ENCODE measurements around the gene REXO4.
"Not testable (repeated sequence)": the region's sequence is repeated elsewhere in the genome, so short reads cannot be mapped to it uniquely, and the experiment has no call there.

Gene REXO4, protein sequence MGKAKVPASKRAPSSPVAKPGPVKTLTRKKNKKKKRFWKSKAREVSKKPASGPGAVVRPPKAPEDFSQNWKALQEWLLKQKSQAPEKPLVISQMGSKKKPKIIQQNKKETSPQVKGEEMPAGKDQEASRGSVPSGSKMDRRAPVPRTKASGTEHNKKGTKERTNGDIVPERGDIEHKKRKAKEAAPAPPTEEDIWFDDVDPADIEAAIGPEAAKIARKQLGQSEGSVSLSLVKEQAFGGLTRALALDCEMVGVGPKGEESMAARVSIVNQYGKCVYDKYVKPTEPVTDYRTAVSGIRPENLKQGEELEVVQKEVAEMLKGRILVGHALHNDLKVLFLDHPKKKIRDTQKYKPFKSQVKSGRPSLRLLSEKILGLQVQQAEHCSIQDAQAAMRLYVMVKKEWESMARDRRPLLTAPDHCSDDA

DNA sequence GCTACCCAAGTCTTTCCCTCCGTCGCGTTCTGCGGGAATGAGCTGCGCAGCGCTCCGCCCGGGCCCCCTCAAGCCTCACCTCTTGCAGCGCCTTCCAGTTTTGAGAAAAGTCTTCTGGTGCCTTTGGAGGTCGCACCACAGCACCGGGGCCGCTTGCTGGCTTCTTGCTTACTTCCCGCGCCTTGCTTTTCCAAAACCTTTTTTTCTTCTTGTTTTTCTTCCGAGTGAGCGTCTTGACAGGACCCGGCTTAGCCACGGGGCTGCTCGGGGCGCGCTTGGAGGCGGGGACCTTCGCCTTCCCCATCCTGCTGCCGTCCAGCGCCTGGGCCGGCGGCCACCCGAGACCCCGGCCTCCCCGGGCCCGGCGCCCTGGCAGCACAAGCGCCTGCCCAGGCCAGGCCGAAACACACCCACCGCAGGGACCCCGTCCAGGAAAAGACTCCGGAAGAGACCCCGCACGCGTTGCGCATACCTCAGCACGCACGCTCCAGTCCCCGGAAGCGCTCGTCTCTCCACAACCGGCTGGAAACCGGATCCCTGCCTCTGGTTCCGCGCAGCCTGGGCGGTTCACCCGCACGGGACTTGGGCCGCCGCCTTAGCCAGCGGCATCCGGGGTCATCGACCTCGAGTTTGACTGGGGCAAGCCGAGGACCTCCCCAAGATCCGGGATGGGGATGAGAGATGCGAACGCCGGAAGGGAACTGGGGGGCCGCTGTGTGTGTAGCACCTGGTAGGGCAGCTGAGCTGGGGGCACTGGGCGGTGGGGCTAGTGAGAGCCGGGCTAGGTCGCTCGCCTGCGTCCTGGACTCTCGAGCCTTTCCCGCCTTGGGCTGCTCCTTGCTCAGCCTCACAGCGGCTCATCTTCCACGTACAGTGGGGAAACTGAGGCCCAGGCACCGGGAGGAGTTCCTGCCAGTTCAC, at the start of gene REXO4:
Gene REXO4 (minus strand): TSS at position 470 of the 921 bp plus-strand sequence. CDS start 166 bp downstream, at position 304.
- DNase-seq, result peak; percentile 65

DNA sequence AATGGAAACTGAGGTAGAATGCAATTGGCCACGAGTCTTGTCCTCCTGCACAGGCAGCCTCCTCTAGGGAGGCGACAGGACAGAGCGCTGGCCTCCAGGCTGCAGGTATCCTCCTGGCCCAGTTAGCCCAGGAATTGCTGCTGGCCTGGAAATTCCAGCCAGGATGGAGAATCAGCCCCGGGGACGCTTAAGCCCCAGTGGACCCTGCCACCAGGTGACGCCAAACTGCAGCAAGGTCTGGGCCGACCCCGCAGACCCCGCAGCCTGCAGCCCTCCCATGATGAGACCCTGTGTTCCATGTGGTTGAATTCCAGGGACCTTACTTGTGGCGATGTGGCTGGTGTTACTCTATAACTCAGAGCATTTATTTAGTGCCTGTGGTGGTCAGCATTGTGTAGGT, 49.3 kb upstream of the REXO4 start:
- no peak for DNase-seq

DNA sequence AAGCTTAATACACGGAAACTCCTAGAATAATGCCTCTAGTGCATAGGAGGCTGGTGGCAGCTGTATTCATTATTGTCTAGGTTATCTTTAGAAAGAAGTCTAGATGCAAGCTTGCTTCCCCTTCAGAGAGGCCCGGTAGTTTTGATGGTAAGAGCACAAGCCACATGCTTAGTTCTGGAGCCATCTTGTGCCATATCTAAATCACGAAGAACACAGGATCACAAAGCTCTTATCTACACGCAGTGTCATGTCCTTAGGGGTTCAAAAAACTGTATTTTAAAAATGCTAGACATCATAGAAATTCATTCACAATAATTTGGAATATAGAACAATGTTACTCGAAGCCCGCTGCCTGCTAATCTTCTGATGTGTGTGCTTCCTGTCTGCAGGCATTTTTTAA, 48.2 kb upstream of the REXO4 start:
- no peak for DNase-seq

DNA sequence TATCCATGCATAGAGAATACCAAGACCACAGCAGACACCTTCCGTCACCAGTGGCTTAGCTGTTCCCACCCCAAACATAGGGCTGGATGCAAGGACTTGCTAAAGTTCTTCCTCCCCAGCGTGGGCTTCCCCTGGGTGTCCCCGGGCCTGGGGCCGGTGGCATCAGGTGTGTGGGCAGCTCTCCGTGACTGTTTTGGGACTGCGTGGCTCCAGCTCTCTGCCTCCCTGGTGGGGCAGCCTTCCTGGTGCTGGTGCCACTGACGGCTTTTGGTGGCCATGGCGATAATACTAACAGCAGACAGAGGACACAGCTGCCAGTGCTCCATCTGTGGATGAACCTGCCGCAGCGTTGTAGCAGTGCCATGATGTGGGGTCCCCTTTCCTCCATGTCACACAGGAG, 46.8 kb upstream of the REXO4 start:
- DNase-seq, result no peak

DNA sequence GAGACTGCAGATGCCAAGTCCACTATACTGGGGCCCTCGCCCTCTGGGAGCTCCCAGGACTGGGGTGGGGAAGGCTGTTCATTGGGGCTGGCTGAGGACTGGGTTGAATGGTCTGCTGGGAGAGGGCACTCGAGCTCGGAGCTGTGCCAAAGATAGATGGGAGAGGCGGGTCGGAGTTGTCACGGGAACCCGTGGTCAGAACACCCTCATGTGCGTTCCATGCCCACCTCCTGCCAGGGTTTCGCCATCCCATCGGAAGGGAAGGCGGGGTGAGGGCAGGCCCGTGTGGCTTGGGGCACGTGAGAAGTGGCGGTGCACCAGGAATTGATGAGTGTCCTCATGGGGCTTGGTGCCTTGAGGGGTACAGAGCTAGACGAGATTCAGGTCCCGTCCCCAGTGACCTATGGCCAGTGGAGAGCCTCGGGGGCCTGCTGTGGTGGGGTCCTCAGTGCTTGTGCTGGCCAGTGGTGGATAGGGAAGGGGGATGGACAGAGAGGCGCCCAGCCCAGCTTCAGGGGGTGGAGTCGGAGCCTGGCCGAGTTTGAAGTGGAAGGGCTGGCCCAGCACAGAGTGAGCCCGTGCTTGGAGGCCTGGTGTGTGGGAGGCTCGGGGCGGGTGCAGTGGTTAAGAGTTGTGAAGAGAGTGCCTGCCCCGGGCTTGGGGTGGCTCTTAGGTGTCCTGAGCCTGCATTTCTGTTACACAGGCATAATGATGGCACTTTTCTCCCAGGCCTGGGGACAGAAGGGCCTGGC, 46.2 kb upstream of the REXO4 start:
- DNase-seq, result no peak

DNA sequence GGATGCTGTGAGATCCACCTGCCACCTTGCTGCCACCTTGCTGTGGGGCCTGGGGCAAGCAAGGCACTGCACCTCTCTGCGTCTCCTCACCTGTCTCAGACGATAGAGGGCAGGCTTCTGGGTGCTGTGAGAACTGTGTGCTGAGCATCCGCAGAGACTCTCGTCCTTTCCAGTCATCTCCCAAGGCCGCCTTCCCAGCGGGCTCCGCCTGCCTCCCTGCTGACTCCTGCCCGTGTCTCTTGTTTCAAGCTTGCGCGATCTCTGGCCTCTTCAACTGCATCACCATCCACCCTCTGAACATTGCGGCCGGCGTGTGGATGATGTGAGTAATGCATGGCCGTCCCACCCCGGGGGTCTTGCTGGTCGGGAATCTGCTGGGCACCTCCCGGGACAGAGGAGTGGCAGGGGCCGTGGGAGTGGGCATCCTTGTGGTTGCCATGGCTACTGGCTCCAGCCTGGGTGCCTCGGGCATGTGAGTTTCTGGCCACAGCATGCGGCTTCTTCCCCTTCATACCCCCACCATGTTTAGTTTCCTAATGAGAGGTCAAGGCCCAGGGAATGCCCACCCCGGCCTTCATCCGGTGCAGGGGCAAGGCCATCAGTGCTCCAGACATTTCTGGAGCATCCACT, 45.5 kb upstream of the REXO4 start:
- DNase-seq, result no peak

DNA sequence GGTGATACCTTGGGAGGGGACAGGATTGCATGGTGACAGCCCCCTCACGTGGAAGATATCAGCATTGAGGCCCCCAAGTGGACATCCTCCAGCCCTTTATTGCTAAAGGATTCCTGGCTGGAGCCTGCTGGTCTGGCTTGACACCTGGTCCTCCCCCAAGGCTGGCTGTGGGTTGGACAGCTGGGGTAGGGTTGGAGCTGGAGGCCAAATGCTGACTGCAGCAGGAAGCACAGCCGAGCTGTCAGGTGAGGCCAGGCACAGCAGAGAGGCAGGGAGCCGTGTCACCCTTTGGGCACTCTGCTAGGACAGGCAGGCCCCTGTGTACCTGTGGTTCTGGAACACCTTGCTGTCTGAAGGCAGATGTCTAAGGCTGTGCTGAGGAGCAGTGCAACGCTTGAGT, 44.2 kb upstream of the REXO4 start:
- DNase-seq, result no peak

DNA sequence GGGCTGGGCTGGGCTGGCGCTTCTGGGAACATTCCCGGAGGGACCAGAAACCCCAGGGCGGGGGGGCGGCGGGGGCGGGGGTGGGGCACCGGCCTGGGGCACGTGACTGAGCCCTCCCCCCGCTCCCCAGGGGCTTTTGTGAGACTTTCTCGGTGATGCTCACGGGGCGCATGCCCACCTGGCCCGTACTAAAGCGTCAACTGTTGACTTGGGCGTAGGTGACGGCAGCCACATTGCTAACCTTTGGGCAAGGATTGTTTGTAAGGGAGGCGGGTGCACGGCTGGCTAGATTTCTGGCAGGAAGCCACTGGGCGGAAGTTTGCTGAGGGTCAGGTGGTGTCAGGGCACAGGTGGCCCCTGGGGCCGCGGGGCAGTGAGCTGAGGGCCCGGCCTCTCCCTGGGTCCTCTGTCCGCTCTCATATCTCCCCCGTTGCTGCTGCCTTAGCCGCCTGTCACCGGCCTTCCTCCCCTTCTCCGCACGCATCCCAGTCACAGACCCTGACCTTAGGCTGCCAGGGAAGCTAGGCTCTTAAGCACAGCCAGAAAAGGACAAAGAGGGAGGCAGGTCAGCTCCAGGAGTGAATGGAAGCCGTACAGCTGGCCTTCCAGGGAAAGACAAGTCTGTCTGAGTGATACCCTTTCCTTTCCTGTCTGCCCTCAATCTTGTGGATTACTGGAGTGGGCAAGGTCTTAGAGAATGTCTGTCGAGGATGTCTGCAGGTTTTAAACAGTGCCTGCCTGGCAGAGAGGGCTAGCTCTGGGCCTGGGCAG, 42.8 kb upstream of the REXO4 start:
- DNase-seq, result peak; percentile 81

DNA sequence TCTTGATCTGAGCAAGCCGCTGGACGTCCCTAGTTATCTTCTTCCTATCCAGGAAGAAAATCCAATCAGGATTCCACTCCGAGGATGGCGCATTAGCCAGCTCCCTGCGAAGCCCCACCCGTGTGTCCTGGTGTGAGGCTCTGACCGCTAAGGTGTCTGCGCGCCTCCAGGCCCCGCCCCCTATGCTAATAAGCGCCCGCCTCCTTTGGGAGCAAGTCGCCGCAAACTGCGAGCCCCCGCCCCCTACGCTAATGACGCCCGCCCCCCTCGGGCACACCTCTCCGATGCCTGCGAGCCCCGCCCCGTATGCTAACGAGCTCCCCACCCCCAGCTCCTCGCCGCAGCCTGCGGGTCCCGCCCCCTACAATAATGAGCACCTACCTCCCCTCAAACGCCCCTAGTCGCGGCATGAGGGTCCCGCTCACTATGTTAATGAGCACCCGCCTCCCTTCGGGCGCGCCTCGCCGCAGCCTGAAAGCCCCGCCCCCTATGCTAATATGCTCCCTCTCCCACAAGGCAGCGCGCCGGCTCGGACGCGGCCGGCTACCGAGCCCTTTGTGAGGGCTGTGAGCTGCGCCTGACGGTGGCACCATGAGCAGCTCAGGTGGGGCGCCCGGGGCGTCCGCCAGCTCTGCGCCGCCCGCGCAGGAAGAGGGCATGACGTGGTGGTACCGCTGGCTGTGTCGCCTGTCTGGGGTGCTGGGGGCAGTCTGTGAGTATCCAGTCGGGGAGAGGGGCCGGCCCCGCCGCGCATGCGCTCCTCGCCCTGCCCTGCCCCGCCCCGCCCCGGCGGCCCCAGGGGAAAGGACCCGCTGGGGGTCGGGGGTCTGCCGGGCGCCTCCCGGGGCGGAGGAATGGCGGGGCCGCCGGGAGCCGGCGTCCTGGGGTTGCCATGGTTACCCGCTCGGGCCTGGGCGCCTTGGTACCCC, 41.9 kb upstream of the REXO4 start, which contains the start of gene CACFD1:
Gene CACFD1 (plus strand): TSS at position 503 of the 929 bp plus-strand sequence. CDS start 89 bp downstream, at position 592.
- DNase-seq, result peak; percentile 95

DNA sequence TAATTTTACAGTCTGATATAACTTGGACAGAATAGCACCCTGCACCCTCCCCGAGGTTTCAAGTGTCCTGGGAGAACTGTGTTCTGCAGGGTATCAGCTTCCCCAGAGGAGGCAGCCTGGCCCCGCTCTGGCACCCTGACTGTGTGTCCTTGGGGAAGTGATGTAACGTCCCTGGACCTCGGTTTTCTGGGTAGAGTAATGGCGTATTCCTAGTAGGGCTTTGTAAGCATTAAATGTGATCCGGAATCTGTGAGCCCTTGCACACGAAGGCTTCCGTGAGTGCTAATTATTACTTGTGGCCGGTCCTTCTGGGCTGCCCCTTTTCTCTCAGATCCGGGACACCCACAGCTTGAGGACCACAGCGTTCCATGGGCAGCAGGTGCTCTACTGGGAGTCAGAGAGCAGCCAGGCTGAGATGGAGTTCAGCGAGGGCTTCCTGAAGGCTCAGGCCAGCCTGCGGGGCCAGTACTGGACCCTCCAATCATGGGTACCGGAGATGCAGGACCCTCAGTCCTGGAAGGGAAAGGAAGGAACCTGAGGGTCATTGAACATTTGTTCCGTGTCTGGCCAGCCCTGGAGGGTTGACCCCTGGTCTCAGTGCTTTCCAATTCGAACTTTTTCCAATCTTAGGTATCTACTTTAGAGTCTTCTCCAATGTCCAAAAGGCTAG, 41.0 kb upstream of the REXO4 start:
- DNase-seq, result no peak

DNA sequence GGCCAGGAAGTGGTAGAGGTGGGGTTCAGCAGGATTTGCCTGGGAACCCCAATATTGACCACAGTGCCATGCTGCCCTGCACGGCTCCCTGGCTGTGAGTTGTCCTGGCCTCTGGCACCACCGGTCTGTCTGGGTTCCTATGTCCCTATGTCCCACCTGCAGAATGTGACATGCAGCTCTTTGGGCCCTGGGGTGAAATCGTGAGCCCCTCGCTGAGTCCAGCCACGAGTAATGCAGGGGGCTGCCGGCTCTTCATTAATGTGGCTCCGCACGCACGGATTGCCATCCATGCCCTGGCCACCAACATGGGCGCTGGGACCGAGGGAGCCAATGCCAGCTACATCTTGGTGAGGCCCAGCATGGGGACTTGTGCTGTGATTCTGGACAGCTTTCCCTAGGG, 39.9 kb upstream of the REXO4 start:
- DNase-seq, result no peak

DNA sequence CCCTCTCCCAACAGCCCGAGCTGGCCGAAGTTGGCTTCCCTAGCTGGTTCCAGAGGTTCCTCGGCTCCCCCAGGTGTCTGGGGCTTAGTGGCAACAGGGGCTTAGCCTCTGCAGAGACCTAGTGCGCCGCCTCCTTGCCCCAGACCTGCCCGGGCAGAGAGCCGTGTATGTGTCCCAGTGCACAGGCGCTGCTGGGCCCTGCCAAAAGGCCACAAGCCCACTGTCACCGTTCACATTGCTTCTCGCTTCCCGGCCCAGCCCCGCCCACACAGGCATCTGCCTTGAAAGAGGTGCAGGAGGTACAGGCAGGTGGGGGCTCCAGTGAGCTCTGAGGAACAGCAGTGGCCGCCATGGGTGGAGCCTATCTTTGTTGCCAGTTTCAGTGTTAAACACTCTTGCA, 39.4 kb upstream of the REXO4 start:
- no peak for DNase-seq

DNA sequence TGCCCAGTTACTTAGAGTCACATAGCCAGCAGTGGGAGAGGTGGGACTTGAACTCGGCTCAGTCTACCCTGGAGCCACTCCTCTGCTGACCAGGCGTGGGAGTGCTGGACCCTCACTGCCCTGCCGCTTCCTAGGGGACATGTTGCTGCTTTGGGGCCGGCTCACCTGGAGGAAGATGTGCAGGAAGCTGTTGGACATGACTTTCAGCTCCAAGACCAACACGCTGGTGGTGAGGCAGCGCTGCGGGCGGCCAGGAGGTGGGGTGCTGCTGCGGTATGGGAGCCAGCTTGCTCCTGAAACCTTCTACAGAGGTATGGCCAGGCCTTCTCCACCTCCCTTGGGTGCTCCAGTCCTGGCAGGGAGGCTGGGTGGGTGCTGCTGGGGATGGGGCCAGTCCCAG, 38.6 kb upstream of the REXO4 start:
- no peak for DNase-seq

DNA sequence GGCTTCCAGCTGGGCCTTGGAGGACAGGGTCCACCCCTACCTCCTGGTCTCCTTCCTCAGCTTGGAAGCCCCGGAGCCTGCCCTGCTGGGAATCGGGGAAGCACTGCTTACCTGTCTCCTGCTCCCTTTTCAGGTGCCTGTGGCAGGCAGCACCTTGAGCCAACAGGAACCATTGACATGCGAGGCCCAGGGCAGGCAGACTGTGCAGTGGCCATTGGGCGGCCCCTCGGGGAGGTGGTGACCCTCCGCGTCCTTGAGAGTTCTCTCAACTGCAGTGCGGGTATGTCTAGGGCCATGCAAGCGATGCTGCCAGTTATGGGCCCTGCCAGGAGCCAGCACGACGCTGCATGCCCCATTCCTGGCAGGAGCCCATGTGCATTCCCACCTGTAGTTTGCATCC, 38.1 kb upstream of the REXO4 start:
- no peak for DNase-seq

DNA sequence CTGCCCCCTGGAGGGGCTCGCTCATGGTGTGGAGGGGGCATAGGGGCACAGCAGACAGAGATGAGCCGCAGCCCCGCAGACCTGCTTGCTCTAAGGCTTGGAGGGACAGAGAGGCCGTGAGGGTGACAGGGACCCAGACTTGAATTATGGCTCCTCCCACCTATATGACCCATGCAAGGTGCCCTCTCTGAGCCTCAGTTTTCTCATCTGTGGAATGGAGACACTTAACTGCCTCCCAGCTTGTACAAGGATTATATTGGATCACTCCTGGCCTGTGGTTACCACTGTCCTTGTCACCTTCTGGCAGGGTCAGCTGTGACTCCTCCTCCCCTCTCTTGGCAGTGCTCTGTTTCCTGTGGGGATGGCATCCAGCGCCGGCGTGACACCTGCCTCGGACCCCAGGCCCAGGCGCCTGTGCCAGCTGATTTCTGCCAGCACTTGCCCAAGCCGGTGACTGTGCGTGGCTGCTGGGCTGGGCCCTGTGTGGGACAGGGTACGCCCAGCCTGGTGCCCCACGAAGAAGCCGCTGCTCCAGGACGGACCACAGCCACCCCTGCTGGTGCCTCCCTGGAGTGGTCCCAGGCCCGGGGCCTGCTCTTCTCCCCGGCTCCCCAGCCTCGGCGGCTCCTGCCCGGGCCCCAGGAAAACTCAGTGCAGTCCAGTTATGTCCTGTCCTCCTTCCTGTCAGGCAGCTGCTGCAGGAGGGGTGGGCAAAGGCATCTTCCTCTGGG, 37.3 kb upstream of the REXO4 start:
- DNase-seq, result no peak

DNA sequence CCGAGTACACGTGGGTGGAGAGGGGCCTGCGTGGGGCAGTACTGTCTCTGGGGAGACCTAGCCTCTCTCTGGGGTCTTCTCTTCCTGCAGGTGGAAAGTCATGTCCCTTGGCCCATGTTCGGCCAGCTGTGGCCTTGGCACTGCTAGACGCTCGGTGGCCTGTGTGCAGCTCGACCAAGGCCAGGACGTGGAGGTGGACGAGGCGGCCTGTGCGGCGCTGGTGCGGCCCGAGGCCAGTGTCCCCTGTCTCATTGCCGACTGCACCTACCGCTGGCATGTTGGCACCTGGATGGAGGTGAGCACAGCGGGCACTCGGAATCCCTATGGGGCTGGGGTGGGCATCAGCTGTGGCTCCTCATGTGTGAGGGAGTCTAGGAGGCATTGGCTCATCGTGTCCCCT, 36.5 kb upstream of the REXO4 start:
- no peak for DNase-seq

DNA sequence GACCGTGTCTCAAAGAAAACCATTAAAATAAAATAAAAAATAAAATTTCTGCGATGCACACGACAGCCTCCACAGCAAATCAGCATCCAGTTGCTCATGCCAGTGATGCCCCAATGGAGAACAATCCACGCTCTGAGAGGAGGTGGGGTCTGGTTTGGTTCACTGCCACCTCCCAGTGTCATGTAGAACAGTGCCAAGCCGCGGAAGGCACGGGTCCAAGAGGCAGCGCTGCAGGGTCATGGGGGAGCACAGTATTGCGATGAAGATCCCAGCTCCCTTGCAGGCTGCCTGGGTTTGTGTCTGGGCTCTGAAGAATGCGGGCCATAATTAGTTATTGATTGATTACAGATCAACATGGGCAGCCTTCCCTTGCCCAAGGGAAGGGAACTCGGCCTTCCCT, 35.8 kb upstream of the REXO4 start:
- DNase-seq, result no peak

DNA sequence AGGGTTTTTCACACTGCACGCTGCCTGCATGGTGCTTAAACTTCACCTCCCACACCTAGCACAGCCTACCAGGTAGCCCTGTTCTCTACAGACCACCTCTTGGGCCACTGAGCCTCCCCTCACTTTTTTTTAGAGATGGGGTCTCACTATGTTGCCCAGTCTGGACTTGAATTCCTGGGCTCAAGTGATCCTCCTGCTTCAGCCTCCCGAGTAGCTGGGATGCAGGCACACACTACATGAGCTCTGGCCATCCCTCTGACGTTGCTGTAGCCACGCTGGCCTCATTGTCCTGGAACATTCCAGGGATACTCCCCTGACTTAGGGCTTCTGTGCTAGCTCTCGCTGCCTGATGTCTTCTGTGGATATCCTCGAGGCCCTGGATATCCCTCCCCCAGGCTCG, 34.8 kb upstream of the REXO4 start:
- DNase-seq, result no peak

DNA sequence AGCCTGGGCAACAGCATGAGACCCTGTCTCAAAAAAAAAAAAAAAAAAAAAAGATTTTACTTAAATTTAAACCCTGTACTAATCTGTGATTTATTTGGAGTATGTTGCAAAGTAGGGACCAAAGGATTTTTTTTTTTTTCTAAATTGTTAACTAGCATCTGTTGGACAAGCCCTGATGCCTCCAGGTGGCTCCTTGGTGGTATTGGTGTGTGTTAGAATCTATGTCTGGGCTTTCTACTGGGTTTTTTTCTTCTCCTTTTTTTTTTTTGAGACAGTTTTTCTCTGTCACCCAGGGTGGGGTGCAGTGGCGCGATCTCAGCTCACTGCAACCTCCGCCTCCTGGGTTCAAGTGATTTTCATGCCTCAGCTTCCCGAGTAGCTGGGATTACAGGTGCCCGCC, 34.1 kb upstream of the REXO4 start:
- not testable (repeated sequence) for DNase-seq

All from DMS153 (cell line).